ENCODE data around the gene ACAD8.
"Not testable (repeated sequence)": the region's sequence is repeated elsewhere in the genome, so short reads cannot be mapped to it uniquely, and the experiment has no call there.

ACAD8 gene

DNA sequence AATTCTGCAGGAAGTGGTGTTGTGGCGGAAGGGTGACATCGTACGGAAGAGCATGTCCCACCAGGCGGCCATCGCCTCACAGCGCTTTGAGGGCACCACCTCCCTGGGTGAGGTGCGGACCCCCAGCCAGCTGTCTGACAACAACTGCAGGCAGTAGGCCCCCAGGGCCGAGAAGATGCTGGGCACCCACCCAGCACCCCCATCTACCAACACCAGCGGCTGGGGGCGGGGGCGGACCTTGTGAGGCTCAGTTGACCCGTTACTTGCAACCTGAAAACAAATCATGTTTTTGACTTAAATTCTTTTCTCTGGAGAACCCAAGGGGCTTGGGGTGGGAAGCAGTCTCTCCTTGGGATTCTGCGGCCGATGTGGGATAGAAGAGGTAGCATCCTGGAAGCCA lies 7.9 kb upstream of the ACAD8 start:
- peaks cover 41% of the 10 kb centered on the region for H3K36me3 ChIP-seq (ENCODE audit: control insufficient read depth, insufficient read depth, low read length)
- H3K4me1 ChIP-seq (ENCODE audit: control insufficient read depth, insufficient read depth, low read length): no peaks in the 10 kb centered on the region
- no peak overlapping the region for H3K27ac ChIP-seq (ENCODE audit: low read depth, low read length)
- H3K27me3 ChIP-seq (ENCODE audit: control insufficient read depth, insufficient read depth, low read length): no peaks in the 10 kb centered on the region
- no peak overlapping the region for H3K9ac ChIP-seq (ENCODE audit: low read length)
- no peak overlapping the region for H3K4me3 ChIP-seq (ENCODE audit: low read length)

DNA sequence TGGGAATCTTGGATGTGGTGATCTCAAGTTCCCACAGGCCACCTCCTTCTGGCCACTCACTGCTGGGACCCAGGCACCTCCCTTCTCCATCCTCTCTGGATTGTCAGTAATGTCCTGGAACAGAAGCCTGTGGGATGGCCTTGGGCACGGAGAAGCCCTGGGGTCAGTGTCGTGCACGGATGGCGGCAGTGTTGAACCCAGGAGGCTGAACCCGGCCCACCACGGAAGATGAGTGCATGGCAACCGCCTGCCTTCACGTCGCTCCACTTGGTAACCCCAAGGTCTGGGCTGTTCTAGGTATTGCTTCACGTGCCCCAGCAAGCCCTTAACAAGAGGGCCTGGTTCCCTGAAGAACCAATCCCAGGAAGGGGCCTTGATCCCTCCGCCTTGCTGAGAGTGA lies 7.3 kb upstream of the ACAD8 start:
- Histone ChIP-seq H3K4me1 (ENCODE audit: control insufficient read depth, insufficient read depth, low read length) (no peaks in the 10 kb centered on the region), H3K4me3 (ENCODE audit: low read length) (no peak overlapping the region), H3K36me3 (ENCODE audit: control insufficient read depth, insufficient read depth, low read length) (peaks cover 44% of the 10 kb centered on the region), H3K27me3 (ENCODE audit: control insufficient read depth, insufficient read depth, low read length) (no peaks in the 10 kb centered on the region), H3K9ac (ENCODE audit: low read length) (no peak overlapping the region), H3K27ac (ENCODE audit: low read depth, low read length) (no peak overlapping the region)

DNA sequence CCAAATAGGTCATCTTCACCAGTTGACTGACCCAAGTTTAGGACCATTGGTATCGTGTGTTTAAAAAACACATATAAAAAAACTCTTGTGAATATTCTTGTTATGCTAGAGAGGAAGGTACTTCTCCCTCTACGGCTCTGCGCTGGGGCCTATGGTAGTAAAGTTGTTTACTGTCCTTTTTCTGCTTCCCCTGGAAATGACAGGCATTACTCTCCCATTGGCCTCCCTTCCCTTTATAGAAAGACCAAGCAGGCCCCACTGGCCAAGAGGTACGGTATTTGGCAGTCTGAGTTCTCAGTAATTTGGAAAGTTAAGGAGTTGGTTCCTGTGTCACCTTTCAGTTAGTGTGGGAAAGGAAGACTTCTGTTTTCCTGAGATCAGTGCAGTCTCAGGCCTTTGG lies 6.7 kb upstream of the ACAD8 start:
- H3K27ac ChIP-seq (ENCODE audit: low read depth, low read length): no peak overlapping the region
- no peak overlapping the region for H3K4me3 ChIP-seq (ENCODE audit: low read length)
- no peaks in the 10 kb centered on the region for H3K27me3 ChIP-seq (ENCODE audit: control insufficient read depth, insufficient read depth, low read length)
- H3K4me1 ChIP-seq (ENCODE audit: control insufficient read depth, insufficient read depth, low read length): no peaks in the 10 kb centered on the region
- peaks cover 44% of the 10 kb centered on the region for H3K36me3 ChIP-seq (ENCODE audit: control insufficient read depth, insufficient read depth, low read length)
- no peak overlapping the region for H3K9ac ChIP-seq (ENCODE audit: low read length)

DNA sequence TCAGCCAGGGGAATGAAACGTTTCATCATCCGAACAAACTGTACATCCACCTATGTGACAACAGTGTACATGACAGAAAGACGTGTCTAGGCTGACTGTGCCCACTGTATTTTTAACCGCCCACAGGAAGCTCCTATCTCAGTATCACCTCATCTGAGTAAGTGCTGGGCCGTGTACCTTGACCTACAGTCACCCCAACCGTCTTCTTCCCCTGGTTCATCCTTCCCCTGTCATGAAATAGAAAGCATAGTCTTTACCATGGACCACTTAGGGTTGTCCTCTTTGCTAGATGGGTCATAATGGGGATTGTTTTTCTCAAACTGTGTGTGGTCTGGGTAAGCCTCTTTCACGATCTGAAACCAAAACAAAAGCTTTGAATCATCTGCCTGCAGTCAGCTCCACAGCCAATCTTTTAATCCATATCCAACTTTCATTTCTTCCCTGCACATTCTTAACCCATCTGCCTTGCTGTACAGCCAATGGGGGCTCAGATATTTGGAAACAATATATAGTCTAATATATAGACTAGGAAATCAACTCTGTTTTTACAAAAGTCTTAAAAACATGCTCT lies 4.4 kb upstream of the ACAD8 start:
- no peak overlapping the region for H3K27ac ChIP-seq (ENCODE audit: low read depth, low read length)
- H3K36me3 ChIP-seq (ENCODE audit: control insufficient read depth, insufficient read depth, low read length): peaks cover 44% of the 10 kb centered on the region
- no peak overlapping the region for H3K9ac ChIP-seq (ENCODE audit: low read length)
- H3K27me3 ChIP-seq (ENCODE audit: control insufficient read depth, insufficient read depth, low read length): no peaks in the 10 kb centered on the region
- H3K4me3 ChIP-seq (ENCODE audit: low read length): no peak overlapping the region
- H3K4me1 ChIP-seq (ENCODE audit: control insufficient read depth, insufficient read depth, low read length): peaks cover 10% of the 10 kb centered on the region

DNA sequence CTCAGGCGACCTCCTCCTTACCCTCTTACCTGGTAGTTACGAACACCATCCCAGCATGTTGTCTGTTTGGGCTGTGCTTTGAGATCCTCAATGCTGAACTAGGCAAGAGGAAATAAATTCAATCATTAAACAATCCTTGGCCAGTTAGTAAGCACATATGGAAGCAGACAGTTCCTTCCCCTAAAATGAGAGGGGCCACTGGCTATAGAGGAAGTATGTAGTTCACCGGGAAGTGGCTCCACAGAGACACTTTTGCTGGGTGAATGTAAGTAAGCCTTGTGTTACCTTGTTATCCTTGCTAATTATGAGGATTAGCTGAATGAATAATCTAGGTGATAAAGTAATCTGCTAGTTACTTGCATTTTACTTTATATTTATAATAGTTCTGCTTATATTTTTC lies 3.1 kb upstream of the ACAD8 start:
- Histone ChIP-seq H3K36me3 (ENCODE audit: control insufficient read depth, insufficient read depth, low read length) (peaks cover 34% of the 10 kb centered on the region), H3K9ac (ENCODE audit: low read length) (no peak overlapping the region), H3K27ac (ENCODE audit: low read depth, low read length) (no peak overlapping the region), H3K4me1 (ENCODE audit: control insufficient read depth, insufficient read depth, low read length) (peaks cover 10% of the 10 kb centered on the region), H3K4me3 (ENCODE audit: low read length) (no peak overlapping the region), H3K27me3 (ENCODE audit: control insufficient read depth, insufficient read depth, low read length) (no peaks in the 10 kb centered on the region)

DNA sequence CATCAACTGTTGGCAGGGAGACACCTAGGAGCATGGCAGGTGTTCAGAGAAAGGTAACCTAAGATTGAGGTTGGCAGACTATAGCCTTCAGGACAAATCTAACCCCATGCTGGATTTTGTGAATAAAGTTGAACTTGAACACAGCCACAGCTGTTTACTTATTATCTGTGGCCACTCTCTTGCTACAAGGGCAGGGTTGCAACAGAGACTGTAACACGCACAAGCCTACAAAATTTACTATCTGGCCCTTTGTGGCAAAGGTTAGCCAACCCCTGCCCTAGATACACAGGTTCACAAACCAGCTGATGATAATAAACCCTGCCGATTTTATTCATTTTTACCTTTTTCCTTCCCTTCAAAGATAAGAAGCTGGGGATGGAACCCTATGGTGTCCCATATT lies 2.7 kb upstream of the ACAD8 start:
- Histone ChIP-seq H3K4me3 (ENCODE audit: low read length) (no peak overlapping the region), H3K27me3 (ENCODE audit: control insufficient read depth, insufficient read depth, low read length) (no peaks in the 10 kb centered on the region), H3K27ac (ENCODE audit: low read depth, low read length) (no peak overlapping the region), H3K4me1 (ENCODE audit: control insufficient read depth, insufficient read depth, low read length) (peaks cover 10% of the 10 kb centered on the region), H3K36me3 (ENCODE audit: control insufficient read depth, insufficient read depth, low read length) (peaks cover 31% of the 10 kb centered on the region), H3K9ac (ENCODE audit: low read length) (no peak overlapping the region)

DNA sequence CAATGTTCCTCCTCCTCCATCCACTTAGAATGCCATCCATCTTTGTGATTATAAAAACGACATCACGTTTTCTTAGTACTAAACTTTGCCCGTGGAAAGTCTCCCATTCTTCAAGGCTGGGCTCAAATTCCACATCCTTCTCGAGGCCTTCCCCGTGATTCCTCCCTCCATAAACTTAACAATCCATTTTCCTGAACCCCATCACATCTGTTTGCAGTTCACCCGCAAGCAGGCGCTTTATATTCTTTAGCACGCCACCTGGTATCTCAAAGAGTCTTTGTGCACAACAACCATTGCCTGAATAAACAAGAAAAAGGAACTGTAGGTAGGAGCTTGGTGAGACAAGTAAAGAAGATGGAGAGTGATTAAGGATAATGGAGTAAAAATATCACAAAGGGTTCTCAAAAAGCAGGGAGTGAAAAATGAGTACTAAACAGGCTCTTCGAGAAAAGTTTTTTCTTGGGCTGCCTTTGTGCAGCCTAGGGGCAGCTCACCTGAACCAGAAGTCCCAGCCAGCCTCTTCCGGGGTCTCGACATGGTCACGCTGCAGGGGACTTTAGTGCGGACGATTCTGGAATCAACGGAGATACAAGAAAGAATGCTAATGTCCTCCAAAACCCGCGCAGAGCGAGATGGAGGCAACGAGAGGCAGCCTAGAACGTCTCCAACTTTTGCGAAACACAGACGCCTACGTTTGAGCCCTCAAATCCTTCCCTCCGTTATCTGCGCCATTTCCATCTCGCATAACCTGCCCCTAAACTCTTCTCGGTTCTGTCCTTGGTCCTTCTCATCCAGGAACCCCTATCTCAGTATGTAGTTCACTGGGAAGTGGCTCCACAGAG lies 801 bp upstream of the ACAD8 start:
- peak overlapping the region; percentile 5 for H3K9ac ChIP-seq (ENCODE audit: low read length)
- H3K27ac ChIP-seq (ENCODE audit: low read depth, low read length): peak overlapping the region; percentile 61
- H3K4me3 ChIP-seq (ENCODE audit: low read length): peak overlapping the region; percentile 96
- H3K27me3 ChIP-seq (ENCODE audit: control insufficient read depth, insufficient read depth, low read length): no peaks in the 10 kb centered on the region
- peaks cover 21% of the 10 kb centered on the region for H3K36me3 ChIP-seq (ENCODE audit: control insufficient read depth, insufficient read depth, low read length)
- H3K4me1 ChIP-seq (ENCODE audit: control insufficient read depth, insufficient read depth, low read length): peaks cover 10% of the 10 kb centered on the region

DNA sequence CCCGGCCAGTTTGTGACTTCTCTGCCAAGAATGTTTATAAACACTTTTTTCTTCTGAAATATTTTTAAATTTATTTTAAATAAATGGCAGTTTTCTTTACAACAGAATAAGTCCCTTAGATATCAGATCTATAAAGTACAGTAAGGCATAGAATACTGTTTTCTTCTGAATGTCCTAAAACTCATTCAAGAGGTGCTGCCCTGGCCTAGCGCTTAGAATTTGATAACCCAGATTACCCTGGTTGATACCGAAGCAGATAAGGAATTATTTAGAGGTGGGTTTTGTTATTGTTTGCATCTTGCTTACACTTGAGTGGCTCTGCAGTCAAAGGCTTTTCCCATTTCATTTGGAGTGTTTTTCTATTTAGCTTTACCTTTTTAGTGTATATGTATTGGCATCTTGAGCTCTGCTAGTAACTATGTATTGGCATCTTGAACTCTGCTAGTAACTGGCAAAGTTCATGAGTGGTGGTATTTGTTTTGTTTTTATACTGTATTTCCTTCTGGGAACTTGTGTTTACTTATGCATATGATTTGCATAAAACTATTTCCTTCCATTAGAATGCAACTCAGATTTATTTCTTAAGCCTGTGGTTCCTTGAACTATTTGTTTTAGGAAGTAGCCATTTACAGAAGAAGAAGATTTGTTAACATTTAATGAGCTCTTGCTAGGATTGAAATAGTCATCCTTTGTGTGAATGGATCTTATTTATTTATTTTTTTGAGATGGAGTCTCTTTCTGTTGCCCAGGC lies 1.2 kb downstream of the ACAD8 start:
- Histone ChIP-seq H3K4me3 (ENCODE audit: low read length) (peak overlapping the region; percentile 96), H3K36me3 (ENCODE audit: control insufficient read depth, insufficient read depth, low read length) (peaks cover 23% of the 10 kb centered on the region), H3K27ac (ENCODE audit: low read depth, low read length) (no peak overlapping the region), H3K9ac (ENCODE audit: low read length) (no peak overlapping the region), H3K27me3 (ENCODE audit: control insufficient read depth, insufficient read depth, low read length) (no peaks in the 10 kb centered on the region), H3K4me1 (ENCODE audit: control insufficient read depth, insufficient read depth, low read length) (peaks cover 10% of the 10 kb centered on the region)

DNA sequence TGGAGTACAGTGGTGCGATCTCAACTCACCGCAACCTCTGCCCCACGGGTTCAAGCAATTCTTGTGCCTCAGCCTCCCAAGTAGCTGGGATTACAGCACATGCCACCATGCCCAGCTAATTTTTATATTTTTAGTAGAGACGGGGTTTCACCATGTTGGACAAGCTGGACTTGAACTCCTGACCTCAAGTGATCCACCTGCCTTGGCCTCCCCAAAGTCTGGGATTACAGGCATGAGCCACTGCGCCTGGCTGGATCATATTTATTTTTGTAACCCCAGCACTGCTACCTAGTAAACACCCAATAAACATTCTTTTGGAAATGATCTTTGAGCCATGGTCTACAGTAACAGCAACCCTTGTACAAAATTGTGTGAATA lies 1.8 kb downstream of the ACAD8 start:
- H3K27me3 ChIP-seq (ENCODE audit: control insufficient read depth, insufficient read depth, low read length); H3K4me3 ChIP-seq (ENCODE audit: low read length); H3K9ac ChIP-seq (ENCODE audit: low read length); H3K27ac ChIP-seq (ENCODE audit: low read depth, low read length); H3K4me1 ChIP-seq (ENCODE audit: control insufficient read depth, insufficient read depth, low read length): not testable (repeated sequence)
- H3K36me3 ChIP-seq (ENCODE audit: control insufficient read depth, insufficient read depth, low read length): peaks cover 20% of the 10 kb centered on the region

DNA sequence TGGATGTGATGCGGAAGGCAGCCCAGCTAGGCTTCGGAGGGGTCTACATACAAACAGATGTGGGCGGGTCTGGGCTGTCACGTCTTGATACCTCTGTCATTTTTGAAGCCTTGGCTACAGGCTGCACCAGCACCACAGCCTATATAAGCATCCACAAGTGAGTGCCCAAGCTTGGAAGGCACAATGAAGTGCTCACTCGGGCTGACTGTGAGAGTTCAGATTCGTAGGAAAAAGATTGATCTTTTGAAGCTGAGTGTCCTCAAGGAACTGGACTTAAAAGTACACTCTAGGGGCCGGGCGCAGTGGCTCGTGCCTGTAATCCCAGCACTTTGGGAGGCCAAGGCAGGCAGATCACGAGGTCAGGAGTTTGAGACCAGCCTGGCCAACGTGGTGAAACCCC lies 3.7 kb downstream of the ACAD8 start:
- Histone ChIP-seq H3K27ac (ENCODE audit: low read depth, low read length) (no peak overlapping the region), H3K27me3 (ENCODE audit: control insufficient read depth, insufficient read depth, low read length) (no peaks in the 10 kb centered on the region), H3K36me3 (ENCODE audit: control insufficient read depth, insufficient read depth, low read length) (peaks cover 21% of the 10 kb centered on the region), H3K9ac (ENCODE audit: low read length) (no peak overlapping the region), H3K4me3 (ENCODE audit: low read length) (no peak overlapping the region), H3K4me1 (ENCODE audit: control insufficient read depth, insufficient read depth, low read length) (peaks cover 6% of the 10 kb centered on the region)

DNA sequence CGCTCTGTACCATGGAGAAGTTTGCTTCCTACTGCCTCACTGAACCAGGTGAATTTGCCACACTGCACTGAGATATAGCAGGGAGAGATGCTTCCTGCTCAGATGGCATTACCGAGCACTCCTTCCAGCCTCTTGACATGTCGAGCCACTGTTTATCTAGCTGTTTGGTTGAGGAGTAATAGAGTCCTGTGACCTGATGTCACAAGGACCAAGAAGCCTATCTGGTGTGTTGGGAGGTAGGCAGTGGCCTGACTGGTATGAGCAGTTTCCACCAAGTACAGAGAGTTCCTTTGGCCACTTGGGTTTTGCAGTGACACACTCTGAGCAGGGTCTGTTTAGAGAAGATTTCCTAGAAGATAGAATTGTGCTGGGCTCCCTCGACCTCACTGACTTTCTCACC lies 5.2 kb downstream of the ACAD8 start:
- no peak overlapping the region for H3K9ac ChIP-seq (ENCODE audit: low read length)
- no peak overlapping the region for H3K4me3 ChIP-seq (ENCODE audit: low read length)
- no peaks in the 10 kb centered on the region for H3K27me3 ChIP-seq (ENCODE audit: control insufficient read depth, insufficient read depth, low read length)
- no peak overlapping the region for H3K27ac ChIP-seq (ENCODE audit: low read depth, low read length)
- H3K36me3 ChIP-seq (ENCODE audit: control insufficient read depth, insufficient read depth, low read length): peaks cover 34% of the 10 kb centered on the region
- H3K4me1 ChIP-seq (ENCODE audit: control insufficient read depth, insufficient read depth, low read length): no peaks in the 10 kb centered on the region

DNA sequence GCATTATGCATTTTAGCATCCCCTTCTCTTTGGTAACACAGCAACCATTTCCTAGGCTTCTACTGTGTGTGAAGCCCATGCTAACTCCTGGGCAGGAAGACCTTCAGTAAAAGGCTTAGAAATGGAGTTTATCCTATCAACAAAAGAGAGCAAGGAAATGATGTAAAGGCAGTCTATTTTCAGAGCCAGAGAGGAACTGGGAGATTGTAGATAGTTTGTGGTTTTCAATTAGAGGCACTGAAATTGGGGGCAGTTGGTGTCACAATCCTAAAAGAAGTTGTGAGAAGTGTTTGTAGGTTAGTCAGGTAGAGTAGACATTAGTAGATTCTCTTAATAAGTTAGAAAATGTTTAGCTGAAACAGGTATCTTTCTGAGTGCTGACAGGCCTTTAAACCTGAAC lies 7.1 kb downstream of the ACAD8 start:
- H3K27ac ChIP-seq (ENCODE audit: low read depth, low read length): no peak overlapping the region
- H3K4me1 ChIP-seq (ENCODE audit: control insufficient read depth, insufficient read depth, low read length): no peaks in the 10 kb centered on the region
- H3K9ac ChIP-seq (ENCODE audit: low read length): no peak overlapping the region
- no peaks in the 10 kb centered on the region for H3K27me3 ChIP-seq (ENCODE audit: control insufficient read depth, insufficient read depth, low read length)
- peaks cover 37% of the 10 kb centered on the region for H3K36me3 ChIP-seq (ENCODE audit: control insufficient read depth, insufficient read depth, low read length)
- H3K4me3 ChIP-seq (ENCODE audit: low read length): no peak overlapping the region

Data from rectal smooth muscle tissue (tissue), 1 donor.